ENCODE measurements around the gene STMP1. TPM values are rescaled to one million over a fixed set of nuclear protein-coding genes. Genes with fewer than 3 reads are reported as not detected.

Gene STMP1
- total and polyA plus RNA-seq, 2 of the 4 experiments (the other 2 are of a cell fraction), result 6.1 to 28.3 TPM

- WGBS, 2 experiments (ENCODE audit: extremely low coverage in 2 of 2, insufficient read length in 1 of 2), result no CpG with 5 or more reads among the region's 2 CpGs
- ChIA-PET CTCF (interaction anchor here (0.6 to 1.5 kb wide), 10 partner anchors 10 to 395 kb away, joined by 3 to 12 read pairs (median 3); no protein-coding TSS in a partner anchor), POLR2A (ENCODE audit: unreplicated experiment) (interaction anchor here (0.5 kb wide), 1 partner anchor 44 kb away, joined by 3 read pairs; no protein-coding TSS in a partner anchor)
- in situ Hi-C loops (cut with MboI; ENCODE audit: low sequenced_read_pairs), result no loop called here
- H4K5ac ChIP-seq (ENCODE audit: low read depth, low read length), result no peak overlapping the region
- peak overlapping the region; percentile 33; the same call in 1 of the 2 replicates for H2AK5ac ChIP-seq (ENCODE audit: low read depth, low read length)
- no peak overlapping the region for H2BK120ac ChIP-seq (ENCODE audit: low read depth, low read length)
- H3K4me2 ChIP-seq (ENCODE audit: low read depth, low read length), result no peak overlapping the region
- no peak overlapping the region for H3K18ac ChIP-seq (ENCODE audit: low read depth, low read length)
- no peaks in the 10 kb centered on the region for H3K4me1 ChIP-seq (ENCODE audit: control insufficient read depth, insufficient read depth, low read length)
- intact Hi-C loops (cut with micrococcal nuclease), result loop anchor here (2.0 to 5.0 kb wide), 4 partner anchors 24 to 388 kb away; partner anchors contain the start of gene STMP1
- DNase-seq (peak; percentile 4), ATAC-seq (ENCODE audit: low read depth) (no peak)
- H3K14ac ChIP-seq (replicated peaks; ENCODE audit: low read depth, low read length), result no peak overlapping the region
- dilution Hi-C loops (cut with HindIII; ENCODE audit: low sequenced_read_pairs, unreplicated experiment), result no loop called here
- BruUV-seq (replicated peaks), result no TSS peak
- no peak overlapping the region for H3K56ac ChIP-seq (ENCODE audit: extremely low read depth, insufficient read depth, low read length)
- no peak overlapping the region for H2BK15ac ChIP-seq (ENCODE audit: low read depth, low read length)
- H3K23ac ChIP-seq (ENCODE audit: low read depth, low read length), result no peak overlapping the region
- no peak overlapping the region for H4K91ac ChIP-seq (ENCODE audit: insufficient read depth, low read depth, low read length)
- no peak overlapping the region for H2AFZ ChIP-seq (replicated peaks; ENCODE audit: low read length, poor library complexity)
- peak overlapping the region; percentile 59; the same call in 1 of the 2 replicates for H3K27ac ChIP-seq (ENCODE audit: insufficient read depth, low read length)
- no peak overlapping the region for H3K9ac ChIP-seq (ENCODE audit: low read depth, low read length)
- H2BK20ac ChIP-seq (ENCODE audit: low read depth, low read length), result no peak overlapping the region
- peaks cover 25% of the 10 kb centered on the region for H3K36me3 ChIP-seq (ENCODE audit: control insufficient read depth, insufficient read depth, low read length)
- H2BK5ac ChIP-seq (ENCODE audit: low read depth, low read length, poor library complexity, severe bottlenecking), result no peak overlapping the region
- H2AK9ac ChIP-seq (replicated peaks; ENCODE audit: low read depth, low read length, poor library complexity), result no peak overlapping the region
- H4K8ac ChIP-seq (ENCODE audit: low read depth in 2 of 2, low read length in 2 of 2), result no peak overlapping the region; a peak in 1 of 4 replicates
- H3K4me3 ChIP-seq (ENCODE audit: insufficient read depth, low read depth, low read length), result no peak overlapping the region
- no peaks in the 10 kb centered on the region for H3K27me3 ChIP-seq (ENCODE audit: control insufficient read depth, insufficient read depth, low read length)
- peaks cover 2% of the 10 kb centered on the region in 2 experiments; a peak in 2 of 4 replicates for H3K79me1 ChIP-seq (ENCODE audit: low read depth in 1 of 2, low read length in 2 of 2)
- H3K9me1 ChIP-seq (ENCODE audit: insufficient read depth, low read length), result no peaks in the 10 kb centered on the region
- no peaks in the 10 kb centered on the region for H3K9me3 ChIP-seq (ENCODE audit: control insufficient read depth, insufficient read depth, low read length)
- TF ChIP-seq CTCF (conservative IDR thresholded peaks at IDR 0.05; ENCODE audit: low read depth, low read length) (no peak), RFX5 (IDR thresholded peaks at IDR 0.05; ENCODE audit: low read depth, low read length) (no peak), RCOR1 (IDR thresholded peaks at IDR 0.05; ENCODE audit: insufficient replicate concordance, low read length) (no peak), MAFK (IDR thresholded peaks at IDR 0.05; ENCODE audit: low read depth, low read length) (no peak), BHLHE40 (IDR thresholded peaks at IDR 0.05; ENCODE audit: low read depth, low read length) (no peak), FOS (IDR thresholded peaks at IDR 0.05; ENCODE audit: low read depth, low read length) (no peak), USF2 (IDR thresholded peaks at IDR 0.05; ENCODE audit: low read depth, low read length) (no peak), MAZ (IDR thresholded peaks at IDR 0.05; ENCODE audit: borderline replicate concordance, low read depth, low read length) (no peak), CEBPB (IDR thresholded peaks at IDR 0.05; ENCODE audit: low read depth, low read length) (no peak), NFE2L2 (IDR thresholded peaks at IDR 0.05; ENCODE audit: low read depth, low read length) (no peak), RAD21 (IDR thresholded peaks at IDR 0.05; ENCODE audit: low read length) (no peak), MXI1 (IDR thresholded peaks at IDR 0.05; ENCODE audit: borderline replicate concordance, low read depth, low read length) (no peak), SMC3 (IDR thresholded peaks at IDR 0.05; ENCODE audit: low read depth, low read length) (no peak), POLR2A (IDR thresholded peaks at IDR 0.05; ENCODE audit: low read depth, low read length) (no peak), CHD1 (IDR thresholded peaks at IDR 0.05; ENCODE audit: low read depth, low read length) (no peak)
- TF ChIP-seq, protein P1, sequence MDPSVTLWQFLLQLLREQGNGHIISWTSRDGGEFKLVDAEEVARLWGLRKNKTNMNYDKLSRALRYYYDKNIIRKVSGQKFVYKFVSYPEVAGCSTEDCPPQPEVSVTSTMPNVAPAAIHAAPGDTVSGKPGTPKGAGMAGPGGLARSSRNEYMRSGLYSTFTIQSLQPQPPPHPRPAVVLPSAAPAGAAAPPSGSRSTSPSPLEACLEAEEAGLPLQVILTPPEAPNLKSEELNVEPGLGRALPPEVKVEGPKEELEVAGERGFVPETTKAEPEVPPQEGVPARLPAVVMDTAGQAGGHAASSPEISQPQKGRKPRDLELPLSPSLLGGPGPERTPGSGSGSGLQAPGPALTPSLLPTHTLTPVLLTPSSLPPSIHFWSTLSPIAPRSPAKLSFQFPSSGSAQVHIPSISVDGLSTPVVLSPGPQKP (IDR thresholded peaks at IDR 0.05; ENCODE audit: borderline replicate concordance, low read depth, low read length), result no peak
- H4K20me1 ChIP-seq (ENCODE audit: insufficient read depth, low read length), result no peaks in the 10 kb centered on the region
- H3K4ac ChIP-seq (ENCODE audit: low read depth, low read length), result no peak overlapping the region
Observed at GRCh38 chr7:135620447-135620846, 41.9 kb upstream of the STMP1 start.

All from IMR-90 (cell line).